Endothelial cell (in vitro differentiated cells): ENCODE measurements around the gene NETO2. TPM values are rescaled to one million over a fixed set of nuclear protein-coding genes. Genes with fewer than 3 reads are reported as not detected.

Experiments
- DNase-seq: peaks from one replicate; pipeline ENCODE4 v3.0.0; 2021; ENCODE audit warnings: low spot score
- H3K27ac Mint-ChIP-seq: one replicate; pipeline ENCODE4 v1.8.0; 2021; ENCODE audit warnings: mixed read lengths, inconsistent platforms; ENCODE audit not compliant: unreplicated experiment
- H3K27me3 Mint-ChIP-seq: one replicate; pipeline ENCODE4 v1.8.0; 2021; ENCODE audit warnings: mild to moderate bottlenecking, moderate library complexity, mixed read lengths, inconsistent platforms; ENCODE audit not compliant: unreplicated experiment
- H3K36me3 Mint-ChIP-seq: one replicate; pipeline ENCODE4 v1.8.0; 2021; ENCODE audit warnings: mild to moderate bottlenecking, low read depth, mixed read lengths, inconsistent platforms; ENCODE audit not compliant: unreplicated experiment
- H3K4me1 Mint-ChIP-seq: one replicate; pipeline ENCODE4 v1.8.0; 2021; ENCODE audit warnings: mild to moderate bottlenecking, mixed read lengths, inconsistent platforms; ENCODE audit not compliant: unreplicated experiment
- H3K4me3 Mint-ChIP-seq: one replicate; pipeline ENCODE4 v1.8.0; 2021; ENCODE audit warnings: mild to moderate bottlenecking, mixed read lengths, inconsistent platforms; ENCODE audit not compliant: unreplicated experiment
- H3K9me3 Mint-ChIP-seq: one replicate; pipeline ENCODE4 v1.8.0; 2021; ENCODE audit warnings: mixed read lengths, inconsistent platforms; ENCODE audit not compliant: unreplicated experiment
- total RNA-seq: library from RNA; stranded (reverse); fragmentation: NEBNext Ultra II Directional; extraction: Animal tissue kit (Norgen Biotek cat#: 25700); gene quantifications from one replicate; pipeline ENCODE4 v1.2.1, GENCODE V29; 2021; ENCODE audit not compliant: unreplicated experiment
- TF ChIP-seq, protein P1 (sequence below): fragments of 200-600 bp; sonication (generic); IDR thresholded peaks from one replicate; pipeline ENCODE4 v1.5.0; 2021; ENCODE audit warnings: antibody characterized with exemption; ENCODE audit not compliant: unreplicated experiment

Gene NETO2
- total RNA-seq, 1 donor from 2014 or later: 20.0 TPM

DNA sequence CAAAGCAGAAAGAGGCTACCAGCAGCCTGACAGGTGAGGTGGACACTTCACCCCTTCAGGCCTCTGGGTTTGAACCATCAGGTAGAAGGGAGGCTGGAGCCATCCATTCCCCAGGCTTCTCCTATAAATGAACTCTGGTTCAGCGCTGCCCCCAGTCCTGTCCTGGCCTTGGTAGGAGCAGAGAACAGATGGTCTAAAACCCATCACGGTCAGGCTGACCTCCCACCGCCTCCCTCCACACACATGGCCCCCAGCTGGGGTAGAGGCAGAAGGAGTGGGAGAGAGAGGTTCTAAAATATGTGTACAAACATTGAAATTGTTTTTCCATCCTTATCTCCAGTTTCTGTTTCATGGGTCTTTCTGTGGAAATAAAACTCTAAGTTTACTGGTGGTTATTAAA lies 110.6 kb downstream of the NETO2 start:
- peaks cover 1% of the 10 kb centered on the region for H3K27me3 Mint-ChIP-seq
- no peaks in the 10 kb centered on the region for H3K4me1 Mint-ChIP-seq
- no peaks in the 10 kb centered on the region for H3K36me3 Mint-ChIP-seq
- no peak overlapping the region for H3K27ac Mint-ChIP-seq
- DNase-seq: no peak
- no peaks in the 10 kb centered on the region for H3K9me3 Mint-ChIP-seq
- H3K4me3 Mint-ChIP-seq: no peak overlapping the region
- TF ChIP-seq, protein P1, sequence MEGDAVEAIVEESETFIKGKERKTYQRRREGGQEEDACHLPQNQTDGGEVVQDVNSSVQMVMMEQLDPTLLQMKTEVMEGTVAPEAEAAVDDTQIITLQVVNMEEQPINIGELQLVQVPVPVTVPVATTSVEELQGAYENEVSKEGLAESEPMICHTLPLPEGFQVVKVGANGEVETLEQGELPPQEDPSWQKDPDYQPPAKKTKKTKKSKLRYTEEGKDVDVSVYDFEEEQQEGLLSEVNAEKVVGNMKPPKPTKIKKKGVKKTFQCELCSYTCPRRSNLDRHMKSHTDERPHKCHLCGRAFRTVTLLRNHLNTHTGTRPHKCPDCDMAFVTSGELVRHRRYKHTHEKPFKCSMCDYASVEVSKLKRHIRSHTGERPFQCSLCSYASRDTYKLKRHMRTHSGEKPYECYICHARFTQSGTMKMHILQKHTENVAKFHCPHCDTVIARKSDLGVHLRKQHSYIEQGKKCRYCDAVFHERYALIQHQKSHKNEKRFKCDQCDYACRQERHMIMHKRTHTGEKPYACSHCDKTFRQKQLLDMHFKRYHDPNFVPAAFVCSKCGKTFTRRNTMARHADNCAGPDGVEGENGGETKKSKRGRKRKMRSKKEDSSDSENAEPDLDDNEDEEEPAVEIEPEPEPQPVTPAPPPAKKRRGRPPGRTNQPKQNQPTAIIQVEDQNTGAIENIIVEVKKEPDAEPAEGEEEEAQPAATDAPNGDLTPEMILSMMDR: no peak

DNA sequence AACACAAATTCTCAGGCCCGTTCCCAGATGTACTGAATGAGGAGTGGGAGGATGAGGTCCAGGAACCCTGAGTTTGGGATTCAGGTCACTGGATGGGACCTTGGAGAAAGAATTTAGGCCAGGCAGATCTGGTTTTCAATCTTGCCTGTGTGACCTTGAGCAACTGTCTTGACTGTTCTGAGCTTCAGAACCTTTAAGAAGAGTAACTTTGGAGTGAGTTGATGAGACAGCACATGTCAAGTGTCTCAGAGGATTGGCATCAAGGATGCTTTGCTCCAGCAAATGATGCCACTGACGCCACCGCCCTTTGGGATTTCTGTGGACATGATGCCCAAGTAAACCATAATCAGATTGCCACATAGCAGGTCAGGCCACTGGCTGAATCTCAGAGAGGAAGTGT lies 114.0 kb downstream of the NETO2 start:
- Mint-ChIP-seq H3K4me3 (no peak overlapping the region), H3K27me3 (peaks cover 1% of the 10 kb centered on the region), H3K4me1 (no peaks in the 10 kb centered on the region), H3K9me3 (no peaks in the 10 kb centered on the region), H3K36me3 (no peaks in the 10 kb centered on the region), H3K27ac (no peak overlapping the region)
- DNase-seq: no peak
- TF ChIP-seq, protein P1: no peak

DNA sequence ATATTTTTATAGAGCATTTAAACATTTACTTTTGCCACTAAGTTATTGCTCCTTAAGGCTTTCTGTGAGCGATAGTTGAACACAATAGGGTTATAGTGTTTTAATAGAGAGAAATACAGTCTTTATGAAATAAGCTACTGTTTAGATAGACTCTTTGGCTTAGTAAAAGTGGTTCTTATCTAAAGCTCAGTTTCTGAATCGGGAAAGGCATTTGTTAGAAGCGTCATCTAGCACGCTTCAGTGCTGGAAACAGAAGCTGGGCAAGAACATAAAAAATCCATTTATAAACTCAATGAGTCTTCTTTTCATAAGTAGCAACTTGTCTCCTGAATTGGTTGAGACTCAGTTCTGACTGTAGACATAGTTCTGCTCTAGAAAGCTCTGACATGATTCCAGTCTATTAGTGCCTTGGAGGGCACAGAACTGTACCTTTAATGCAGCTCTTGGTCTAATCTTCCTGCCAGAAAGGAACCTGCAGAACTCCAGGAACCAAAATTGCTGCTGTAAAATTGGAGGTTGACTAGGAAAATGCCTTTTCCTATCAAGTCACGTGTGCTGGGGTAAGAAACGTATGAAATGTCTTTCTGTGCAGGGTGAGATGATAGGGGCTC lies 114.9 kb downstream of the NETO2 start:
- Mint-ChIP-seq H3K9me3 (no peaks in the 10 kb centered on the region), H3K4me1 (no peaks in the 10 kb centered on the region), H3K36me3 (no peaks in the 10 kb centered on the region), H3K27ac (no peak overlapping the region), H3K27me3 (peaks cover 1% of the 10 kb centered on the region), H3K4me3 (no peak overlapping the region)
- no peak for DNase-seq
- TF ChIP-seq, protein P1: no peak

Other genes starting within 250 kb of the NETO2 start
- gene DNAJA2, start 170.3 kb downstream of the NETO2 start, total RNA-seq: 56.5 TPM